Motor neuron (in vitro differentiated cells): Measurements from ENCODE around the gene DNAAF1. TPM values are rescaled to one million over a fixed set of nuclear protein-coding genes. Genes with fewer than 3 reads are reported as not detected.
A peak's percentile ranks its signal among the peaks of the same experiment; 100 is the strongest.

Source experiments
- ATAC-seq, 8 experiments: fragments of 200-7000 bp; cut with Tn5 transposase; replicated peaks in 6 of 8; 2 replicates each; pipeline ENCODE4 v1.8.0; 2021; ENCODE audit warnings: mild to moderate bottlenecking in 8 of 8, moderate library complexity in 8 of 8
- H3K27ac ChIP-seq, 2 donors: fragments of 250-450 bp; sonication (Bioruptor Pico); 2 replicates each; pipeline ENCODE4 v1.9.0; 2021; ENCODE audit warnings: antibody characterized with exemption in 2 of 2, mild to moderate bottlenecking in 2 of 2, moderate library complexity in 1 of 2
- H3K4me1 ChIP-seq, 2 donors: fragments of 250-450 bp; sonication (Bioruptor Pico); replicated peaks in 1 of 2; 2 replicates each; pipeline ENCODE4 v1.6.1; 2021; ENCODE audit warnings: antibody characterized with exemption in 2 of 2, mild to moderate bottlenecking in 2 of 2, moderate library complexity in 1 of 2
- H3K4me3 ChIP-seq, 5 donors: fragments of 250-450 bp; sonication (Bioruptor Pico); 2 replicates each; pipeline ENCODE4 v1.9.0; 2021; ENCODE audit warnings: antibody characterized with exemption in 5 of 5, mild to moderate bottlenecking in 5 of 5, moderate library complexity in 4 of 5
- WGBS, 10 experiments: fragments of 450-650 bp; shearing (Covaris generic); methylation state at CpG; one replicate each; pipeline ENCODE4 v1.0.0; 2022; 5-methylcytosine and 5-hydroxymethylcytosine counted together
- in situ Hi-C, 9 experiments: fragments of 400-800 bp; cut with MboI; loops; one replicate each; pipeline ENCODE4 v1.15.0; 2021; ENCODE audit warnings: low sequenced_read_pairs in 9 of 9, low pct_unique_long_range_greater_than_20kb in 2 of 9; ENCODE audit not compliant: unreplicated experiment in 9 of 9
- total RNA-seq, 8 experiments: library from RNA; unstranded; fragments of 300-600 nt; gene quantifications; 2 replicates each; pipeline versions ENCODE4 v1.2.3 to v1.2.4, GENCODE V29; 2022

The DNAAF1 gene
- total RNA-seq, 8 experiments from 2014 or later, result 0.36 to 17.7 (median 1.2) TPM

DNA sequence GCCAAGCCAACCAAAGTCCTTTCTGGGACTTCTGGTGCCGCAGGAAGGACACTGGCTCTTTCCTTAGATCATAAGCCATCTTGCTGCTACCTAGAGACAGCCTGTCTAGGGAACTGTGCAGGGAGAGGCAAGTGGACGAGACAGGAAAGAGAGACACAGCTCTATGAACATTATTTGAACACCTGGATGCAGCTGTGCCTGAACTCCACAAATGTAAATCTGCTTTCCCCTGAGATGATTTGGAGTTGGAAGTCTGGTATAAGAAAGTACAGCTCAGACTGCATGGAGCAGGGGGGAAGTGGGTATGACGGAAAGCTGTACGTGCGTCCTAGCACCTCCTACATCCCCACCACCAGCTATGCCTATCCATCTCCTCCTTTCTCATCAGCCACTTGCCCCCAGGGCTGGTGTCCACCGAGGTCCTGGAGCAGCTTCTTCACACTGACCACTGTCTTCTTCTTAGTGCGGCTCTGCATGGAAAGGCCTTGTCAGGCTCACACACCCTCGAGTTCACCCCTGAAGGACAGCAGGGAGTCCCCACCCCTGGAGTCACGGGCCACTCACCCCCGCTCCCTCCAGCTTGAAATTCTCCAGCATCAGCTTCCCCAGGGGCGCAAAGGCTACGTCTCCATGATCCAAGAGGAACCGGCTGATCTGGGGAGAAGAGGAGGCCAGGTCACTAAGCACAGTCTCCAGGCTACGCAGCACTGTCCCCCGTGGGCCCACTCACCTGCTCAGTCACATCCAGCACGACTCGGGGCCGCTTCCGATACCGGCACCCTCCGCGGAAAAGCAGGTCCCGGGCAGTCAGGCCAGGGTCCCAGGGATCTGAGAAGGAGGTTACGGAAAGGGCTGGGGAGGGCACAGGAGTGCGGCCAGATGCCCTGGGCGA is 37.8 kb downstream of the DNAAF1 start:
- WGBS, 10 experiments, result 99 to 100% (median 100%) methylated on average over 1 to 15 of the region's 26 CpGs; no CpG with 5 or more reads in 4 of the 10 experiments
- ATAC-seq, result no peak
- in situ Hi-C loops, result loop anchor here in 1 of 9 experiments (25.0 kb wide), 1 partner anchor 304 kb away; no protein-coding TSS in a partner anchor

DNA sequence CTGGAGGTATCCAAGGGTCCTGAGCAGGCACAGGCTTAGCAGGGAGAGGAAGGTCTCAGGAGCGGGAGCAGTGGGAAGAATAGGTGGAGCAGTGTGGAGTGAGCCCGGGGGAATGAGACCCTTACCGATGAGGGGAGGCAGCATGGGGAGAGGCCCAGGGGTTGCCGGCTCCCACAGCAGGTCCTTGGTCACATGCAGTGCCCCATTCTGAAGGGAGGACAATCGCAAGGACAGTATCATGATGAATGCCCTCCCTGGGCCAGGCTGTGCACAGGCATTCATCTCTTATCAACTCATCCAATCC is 38.4 kb downstream of the DNAAF1 start:
- no peak for ATAC-seq
- Histone ChIP-seq H3K27ac (no peak overlapping the region), H3K4me3 (no peak overlapping the region), H3K4me1 (peaks cover 9% of the 10 kb centered on the region in 2 donors)
- 92 to 95% methylated on average over 2 to 4 of the region's 5 CpGs; no CpG with 5 or more reads in 8 of the 10 experiments for WGBS, 10 experiments
- in situ Hi-C loops, result loop anchor here in 1 of 9 experiments (25.0 kb wide), 1 partner anchor 304 kb away; no protein-coding TSS in a partner anchor

More for the DNA sequence above, 37.8 kb downstream of the DNAAF1 start:
- Histone ChIP-seq H3K4me3 (no peak overlapping the region), H3K4me1 (peaks cover 9% of the 10 kb centered on the region in 2 donors), H3K27ac (no peak overlapping the region)

DNA sequence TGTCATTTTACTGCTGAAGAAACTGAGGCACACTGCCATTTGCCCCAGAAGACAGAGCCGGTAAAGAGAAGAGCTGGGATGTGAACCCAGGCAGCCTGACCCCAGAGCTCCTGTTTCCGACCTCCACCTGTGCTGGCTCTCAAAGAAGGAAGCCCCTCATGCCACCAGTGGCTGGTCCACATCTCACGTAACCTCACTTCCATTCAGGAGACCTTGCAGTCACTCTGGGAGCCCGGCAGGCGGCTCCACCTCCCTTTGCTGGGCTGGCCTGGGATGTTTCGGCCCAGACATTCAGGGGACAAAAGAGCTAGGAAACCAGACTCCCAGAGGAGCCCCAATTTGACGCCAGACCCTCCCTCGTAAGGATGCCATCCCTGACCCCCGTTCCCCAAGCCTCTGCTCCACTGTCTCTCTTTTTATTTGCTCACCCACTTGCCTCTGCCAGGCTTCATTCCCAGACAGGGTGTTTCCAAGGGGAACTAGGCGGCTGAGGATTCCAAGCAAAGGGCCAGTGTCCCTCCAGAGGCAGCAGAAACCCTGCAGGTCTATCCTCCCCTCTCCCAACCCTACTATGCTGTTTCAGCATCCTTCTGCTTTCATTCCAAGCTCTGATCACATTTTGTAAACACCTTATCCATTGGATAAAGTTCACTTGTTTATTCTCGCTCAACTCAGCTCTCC is 38.9 kb downstream of the DNAAF1 start:
- in situ Hi-C loops, result loop anchor here in 1 of 9 experiments (25.0 kb wide), 1 partner anchor 303 kb away; no protein-coding TSS in a partner anchor
- Histone ChIP-seq H3K4me1 (peaks cover 9% of the 10 kb centered on the region in 2 donors), H3K27ac (no peak overlapping the region), H3K4me3 (no peak overlapping the region)
- 67 to 100% (median 81%) methylated on average over 1 to 4 of the region's 11 CpGs; no CpG with 5 or more reads in 4 of the 10 experiments for WGBS, 10 experiments
- peak in 1 of 8 experiments; percentile 60 for ATAC-seq

DNA sequence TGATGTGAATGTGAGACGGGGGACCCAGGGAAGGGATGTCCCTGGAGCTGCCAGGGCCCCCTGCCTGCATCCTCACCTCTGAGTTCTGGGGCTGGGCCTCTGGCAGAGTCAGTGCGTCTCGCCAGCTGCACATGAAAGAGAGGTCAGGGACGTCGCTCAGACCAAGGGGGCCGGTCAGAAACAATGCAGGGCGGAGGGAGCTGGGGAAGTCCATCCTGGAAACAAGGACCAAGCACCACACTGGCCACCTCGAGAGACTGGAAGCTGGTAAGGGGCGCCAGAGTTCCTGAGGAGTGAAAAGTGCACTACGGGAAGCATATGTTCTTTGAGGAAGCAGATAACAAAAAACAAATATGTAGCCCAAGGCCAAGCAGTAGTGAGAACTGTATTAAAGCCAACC is 39.7 kb downstream of the DNAAF1 start:
- Histone ChIP-seq H3K4me1 (peaks cover 9% of the 10 kb centered on the region in 2 donors), H3K27ac (no peak overlapping the region), H3K4me3 (no peak overlapping the region)
- 67 to 100% (median 82%) methylated on average over 1 to 3 of the region's 10 CpGs; no CpG with 5 or more reads in 6 of the 10 experiments for WGBS, 10 experiments
- in situ Hi-C loops, result loop anchor here in 1 of 9 experiments (25.0 kb wide), 1 partner anchor 303 kb away; no protein-coding TSS in a partner anchor
- no peak for ATAC-seq

DNA sequence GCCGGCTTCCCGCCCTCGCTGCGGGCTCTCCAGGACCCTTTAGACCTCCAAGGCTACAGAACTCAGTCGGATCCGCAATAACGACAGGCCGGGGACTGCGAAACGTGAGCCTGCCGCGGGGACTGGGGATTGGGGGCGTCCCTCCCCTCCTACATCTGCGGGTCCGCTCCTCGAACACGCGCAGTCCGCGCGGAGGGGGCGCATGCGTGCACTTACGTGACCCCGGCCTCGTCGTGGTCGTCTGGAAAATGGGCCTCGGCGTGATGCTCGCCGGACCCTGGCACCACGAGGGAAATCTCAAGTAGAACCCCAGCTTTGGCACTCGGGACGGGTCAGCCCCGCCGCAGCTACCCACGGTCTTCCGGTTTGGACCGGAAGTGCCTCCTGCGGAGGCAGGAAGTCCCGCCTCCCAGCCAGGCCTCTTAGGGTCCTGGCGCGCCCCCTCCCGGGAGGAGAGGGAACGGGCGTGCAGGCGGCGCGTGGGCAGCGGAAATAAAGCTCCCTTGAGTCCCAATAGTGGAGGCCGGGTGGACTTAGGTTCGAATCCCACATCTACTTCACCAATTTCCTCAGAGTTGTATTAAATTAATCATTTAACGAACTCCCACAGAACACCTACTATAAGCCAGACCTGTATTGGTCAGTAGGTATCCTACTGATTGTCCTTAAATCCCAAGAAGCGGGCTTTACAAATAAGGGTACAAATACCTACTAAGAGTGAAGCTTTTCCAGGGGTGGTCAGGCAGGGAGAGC is 41.8 kb downstream of the DNAAF1 start, which contains the start of gene TAF1C:
TAF1C (minus strand) TSS at position 373 of the 753 bp plus-strand sequence. CDS start 2,069 bp downstream, outside the sequence.
- Histone ChIP-seq H3K27ac (peak within 1 kb of the TSS; percentile 25 to 55), H3K4me3 (peak within 1 kb of the TSS; percentile 72 to 97 (median 83)), H3K4me1 (peaks cover 9% of the 10 kb centered on the region in 2 donors)
- peak; percentile 88 to 98 (median 97) for ATAC-seq
- in situ Hi-C loops, result loop anchor here in 1 of 9 experiments (25.0 kb wide), 1 partner anchor 300 kb away; no protein-coding TSS in a partner anchor
- 0 to 100% (median 13%) methylated on average over 1 to 18 of the region's 55 CpGs; no CpG with 5 or more reads in 3 of the 10 experiments for WGBS, 10 experiments

DNA sequence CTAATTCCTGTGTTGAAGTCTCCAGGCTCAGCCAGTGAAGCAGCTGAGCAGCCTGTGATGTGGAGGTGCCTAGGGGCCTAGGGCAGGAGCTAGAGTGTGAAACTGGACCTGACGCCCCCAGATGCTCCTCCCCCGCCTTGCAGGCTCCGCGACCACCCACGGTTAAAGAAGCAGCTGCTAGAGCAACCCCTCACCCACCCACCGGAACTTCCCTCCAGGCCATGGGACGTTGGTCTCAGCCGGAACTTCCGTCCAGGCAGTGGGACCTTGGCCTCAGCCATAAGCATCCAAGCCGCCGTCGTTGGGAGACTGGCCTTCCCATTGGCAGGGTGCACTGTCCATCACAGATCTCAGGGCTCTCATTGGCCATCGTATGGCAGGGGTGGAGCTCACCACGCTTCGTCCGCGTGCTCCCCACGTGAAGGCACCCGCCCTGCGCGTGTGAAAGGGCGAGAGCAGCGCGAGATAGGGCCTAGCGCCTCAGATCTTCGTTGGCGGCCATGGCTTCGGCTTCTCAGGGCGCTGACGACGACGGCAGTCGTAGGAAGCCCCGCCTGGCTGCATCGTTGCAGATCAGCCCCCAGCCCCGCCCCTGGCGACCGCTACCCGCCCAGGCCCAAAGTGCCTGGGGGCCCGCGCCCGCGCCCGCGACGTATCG is 45.8 kb downstream of the DNAAF1 start, which contains the start of gene ADAD2:
ADAD2 (plus strand) TSS at position 427 of the 658 bp plus-strand sequence; CDS start at position 501, 74 bp downstream.
- in situ Hi-C loops, result loop anchor here in 1 of 9 experiments (25.0 kb wide), 1 partner anchor 296 kb away; no protein-coding TSS in a partner anchor
- WGBS, 10 experiments, result 73 to 95% (median 90%) methylated on average over 4 to 15 of the region's 47 CpGs; no CpG with 5 or more reads in 7 of the 10 experiments
- Histone ChIP-seq H3K4me1 (peaks cover 15% of the 10 kb centered on the region in 2 donors), H3K27ac (no peak within 1 kb of the TSS), H3K4me3 (no peak within 1 kb of the TSS)
- ATAC-seq, result no peak

DNA sequence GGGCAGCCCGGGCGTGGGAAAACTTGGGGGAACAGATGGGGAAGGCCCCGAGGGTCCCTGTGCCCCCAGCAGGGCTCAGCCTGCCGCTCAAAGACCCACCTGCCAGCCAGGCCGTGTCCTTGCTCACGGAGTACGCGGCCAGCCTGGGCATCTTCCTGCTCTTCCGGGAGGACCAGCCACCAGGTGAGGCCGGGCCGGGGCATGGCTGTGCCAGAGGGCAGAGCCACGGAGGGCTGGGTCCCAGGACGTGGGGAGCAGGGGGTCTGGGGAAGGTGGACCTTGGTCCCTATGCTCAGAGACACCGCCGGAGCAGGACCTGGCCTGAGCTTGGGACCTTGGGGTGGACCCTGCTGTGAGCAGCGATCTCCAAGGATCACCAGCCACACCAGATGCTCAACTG is 46.4 kb downstream of the DNAAF1 start:
- in situ Hi-C loops, result loop anchor here in 1 of 9 experiments (25.0 kb wide), 1 partner anchor 296 kb away; no protein-coding TSS in a partner anchor
- ATAC-seq, result no peak
- Histone ChIP-seq H3K4me1 (peaks cover 11 to 13% of the 10 kb centered on the region in 2 donors), H3K27ac (no peak overlapping the region), H3K4me3 (no peak overlapping the region)
- WGBS, 10 experiments, result 70% methylated on average over 2 of the region's 16 CpGs; no CpG with 5 or more reads in 9 of the 10 experiments

DNA sequence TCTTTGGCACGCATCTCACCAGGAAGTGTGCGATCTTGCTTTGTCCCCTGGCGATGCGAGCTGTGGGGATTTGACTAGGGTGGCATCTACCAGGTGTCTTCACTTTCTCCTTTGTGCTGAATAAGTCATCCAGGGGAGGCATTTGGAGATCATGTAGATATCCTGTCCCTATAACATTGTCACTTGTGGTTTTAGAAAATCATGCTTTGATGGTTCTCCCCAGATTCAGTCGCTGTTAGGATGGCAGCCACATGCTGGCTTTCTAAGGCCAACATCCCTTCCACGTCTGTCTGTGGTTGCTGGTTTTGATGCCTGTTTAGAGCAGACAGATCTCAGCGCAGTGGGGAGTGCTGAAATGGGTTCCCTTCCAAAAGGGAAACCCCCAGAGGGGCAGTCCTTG is 48.4 kb downstream of the DNAAF1 start:
- no peak for ATAC-seq
- no peak overlapping the region for H3K4me3 ChIP-seq
- 62 to 100% (median 91%) methylated on average over 2 to 5 of the region's 7 CpGs; no CpG with 5 or more reads in 2 of the 10 experiments for WGBS, 10 experiments
- H3K4me1 ChIP-seq, result peaks cover 11 to 13% of the 10 kb centered on the region in 2 donors
- no peak overlapping the region for H3K27ac ChIP-seq
- in situ Hi-C loops, result loop anchor here in 1 of 9 experiments (25.0 kb wide), 1 partner anchor 294 kb away; no protein-coding TSS in a partner anchor

DNA sequence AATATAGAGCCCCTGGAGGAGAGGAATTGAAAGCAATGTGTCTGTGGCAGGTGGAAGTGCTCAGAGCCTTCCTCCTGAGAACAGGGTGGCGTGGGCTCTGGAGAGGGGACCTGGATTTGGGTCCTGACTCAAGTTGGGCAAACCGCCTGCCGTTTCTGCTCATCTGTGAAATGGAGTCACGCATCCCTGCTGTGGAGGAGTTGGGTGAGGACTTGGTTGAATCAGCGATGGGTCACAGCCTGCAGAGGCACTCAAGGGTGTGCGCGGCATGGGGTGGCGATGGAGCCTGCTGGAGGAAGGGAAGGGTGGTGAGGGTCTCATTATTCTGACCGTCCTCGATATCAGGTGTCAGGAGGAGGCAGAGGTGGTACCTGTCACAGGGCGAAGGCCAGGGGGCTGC is 48.9 kb downstream of the DNAAF1 start:
- peaks cover 12 to 13% of the 10 kb centered on the region in 2 donors for H3K4me1 ChIP-seq
- 33 to 100% (median 80%) methylated on average over 1 to 8 of the region's 11 CpGs; no CpG with 5 or more reads in 2 of the 10 experiments for WGBS, 10 experiments
- H3K27ac ChIP-seq, result no peak overlapping the region
- in situ Hi-C loops, result loop anchor here in 1 of 9 experiments (25.0 kb wide), 1 partner anchor 293 kb away; no protein-coding TSS in a partner anchor
- no peak overlapping the region for H3K4me3 ChIP-seq
- ATAC-seq, result peak in 1 of 8 experiments; percentile 1

DNA sequence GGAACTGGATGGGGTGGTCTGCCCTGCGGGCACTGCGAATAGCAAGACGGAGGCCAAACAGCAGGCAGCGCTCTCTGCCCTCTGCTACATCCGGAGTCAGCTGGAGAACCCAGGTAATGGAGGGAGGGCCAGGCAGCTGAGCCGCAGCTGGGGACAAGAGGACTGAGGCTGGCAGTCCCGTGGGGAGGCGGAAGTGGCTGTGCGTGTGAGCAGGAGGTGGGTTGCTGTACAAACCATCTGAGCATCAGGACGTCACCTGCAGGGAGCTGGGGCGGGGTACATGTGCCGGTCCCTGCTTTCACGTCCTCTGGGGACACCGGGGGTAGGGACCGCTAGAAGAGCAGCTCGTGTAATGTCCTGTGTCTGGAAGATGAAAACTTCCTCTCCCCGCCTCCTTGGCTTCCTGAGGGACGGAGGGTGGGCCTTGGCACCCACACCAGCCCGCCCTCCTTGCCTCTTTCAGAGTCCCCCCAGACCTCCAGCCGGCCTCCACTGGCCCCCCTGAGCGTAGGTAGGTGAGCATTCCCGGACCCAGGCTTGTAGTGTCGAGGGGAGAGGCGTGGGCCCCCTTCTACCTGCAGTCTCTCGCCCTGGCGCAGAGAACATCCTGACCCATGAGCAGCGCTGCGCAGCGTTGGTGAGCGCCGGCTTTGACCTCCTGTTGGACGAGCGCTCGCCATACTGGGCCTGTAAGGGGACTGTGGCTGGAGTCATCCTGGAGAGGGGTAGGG is 49.5 kb downstream of the DNAAF1 start:
- Histone ChIP-seq H3K4me3 (no peak overlapping the region), H3K4me1 (peaks cover 13 to 16% of the 10 kb centered on the region in 2 donors), H3K27ac (no peak overlapping the region)
- WGBS, 10 experiments, result 13 to 80% (median 72%) methylated on average over 2 to 10 of the region's 34 CpGs; no CpG with 5 or more reads in 6 of the 10 experiments
- peak in 5 of 8 experiments; percentile 64 to 80 (median 69) for ATAC-seq
- in situ Hi-C loops, result loop anchor here in 1 of 9 experiments (25.0 kb wide), 1 partner anchor 293 kb away; no protein-coding TSS in a partner anchor
